Mesendoderm (in vitro differentiated cells): ENCODE measurements around the gene GOT1.

Experiments
- DNase-seq: peaks from one replicate; pipeline ENCODE4 v3.0.0; 2013
- H2AK5ac ChIP-seq: 2 replicates; pipeline ENCODE4 v1.6.1; 2013; ENCODE audit warnings: low read length, inconsistent platforms
- H2BK120ac ChIP-seq: 2 replicates; pipeline ENCODE4 v1.6.1; 2013; ENCODE audit warnings: low read depth, mild to moderate bottlenecking, low read length, moderate library complexity, mixed read lengths
- H2BK15ac ChIP-seq: replicated peaks from 2 replicates; pipeline ENCODE4 v1.6.1; 2013; ENCODE audit warnings: low read depth, mild to moderate bottlenecking, moderate library complexity
- H2BK5ac ChIP-seq: 2 replicates; pipeline ENCODE4 v1.6.1; 2013; ENCODE audit warnings: low read length, inconsistent platforms
- H3K18ac ChIP-seq: 2 replicates; pipeline ENCODE4 v1.6.1; 2013; ENCODE audit warnings: mild to moderate bottlenecking, low read length, mixed read lengths
- H3K23ac ChIP-seq: one replicate; pipeline ENCODE4 v1.6.1; 2013; ENCODE audit warnings: low read length
- H3K27ac ChIP-seq: 2 replicates; pipeline ENCODE4 v1.5.1; 2013; ENCODE audit warnings: low read depth, mild to moderate bottlenecking, inconsistent platforms, low read length, moderate library complexity
- H3K27me3 ChIP-seq: 2 replicates; pipeline ENCODE4 v1.6.1; 2013; ENCODE audit warnings: low read length, control low read depth, mild to moderate bottlenecking, inconsistent platforms; ENCODE audit not compliant: insufficient read depth, poor library complexity
- H3K36me3 ChIP-seq: 2 replicates; pipeline ENCODE4 v1.6.1; 2013; ENCODE audit warnings: low read length, inconsistent platforms; ENCODE audit not compliant: control insufficient read depth, insufficient read depth
- H3K4ac ChIP-seq: one replicate; pipeline ENCODE4 v1.6.1; 2013; ENCODE audit warnings: low read depth, mild to moderate bottlenecking, low read length, moderate library complexity
- H3K4me1 ChIP-seq: 2 replicates; pipeline ENCODE4 v1.6.1; 2013; ENCODE audit warnings: low read depth, low read length, inconsistent platforms; ENCODE audit not compliant: control insufficient read depth
- H3K4me2 ChIP-seq: 2 replicates; pipeline ENCODE4 v1.6.1; 2013; ENCODE audit warnings: low read length
- H3K4me3 ChIP-seq: 2 replicates; pipeline ENCODE4 v1.5.1; 2013; ENCODE audit warnings: mild to moderate bottlenecking, low read length
- H3K56ac ChIP-seq: one replicate; pipeline ENCODE4 v1.6.1; 2013; ENCODE audit warnings: low read length
- H3K79me1 ChIP-seq: 2 replicates; pipeline ENCODE4 v1.6.1; 2013; ENCODE audit warnings: low read length, inconsistent platforms
- H3K79me2 ChIP-seq: 2 replicates; pipeline ENCODE4 v1.6.1; 2013; ENCODE audit warnings: mild to moderate bottlenecking, low read length; ENCODE audit not compliant: control insufficient read depth, insufficient read depth
- H3K9ac ChIP-seq: 2 replicates; pipeline ENCODE4 v1.6.1; 2013; ENCODE audit warnings: low read length, inconsistent platforms
- H4K5ac ChIP-seq: one replicate; pipeline ENCODE4 v1.6.1; 2013; ENCODE audit warnings: low read length
- H4K8ac ChIP-seq: one replicate; pipeline ENCODE4 v1.6.1; 2013; ENCODE audit warnings: low read depth, mild to moderate bottlenecking, control low read depth, low read length, moderate library complexity
- WGBS: extraction: QIAGEN DNeasy Blood & Tissue Kit; methylation state at CpG from one replicate; pipeline ENCODE4 v1.1.7; 2013; ENCODE audit warnings: low lambda C conversion rate, missing lambda C conversion rate; ENCODE audit not compliant: insufficient coverage; ENCODE audit errors: extremely low coverage; 5-methylcytosine and 5-hydroxymethylcytosine counted together

Gene GOT1

DNA sequence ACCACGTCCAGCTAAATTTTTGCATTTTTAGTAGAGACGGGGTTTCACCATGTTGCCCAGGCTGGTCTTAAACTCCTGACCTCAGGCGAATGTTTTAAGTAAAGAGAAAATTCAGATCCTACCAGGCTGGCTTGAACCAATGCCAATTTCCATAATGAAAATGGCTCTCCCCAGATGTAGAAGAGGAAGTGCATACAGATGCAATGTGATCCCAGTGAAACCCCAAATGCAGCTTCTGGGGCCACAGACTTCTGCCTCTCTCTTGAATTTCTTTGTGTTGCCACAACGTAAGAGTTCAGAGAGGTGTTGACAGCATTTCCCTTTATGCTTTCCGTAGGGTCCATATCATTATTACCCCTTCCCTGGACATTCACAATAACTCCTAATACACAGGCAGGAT is 29.6 kb upstream of the GOT1 start:
- H3K4me3 ChIP-seq: no peak overlapping the region
- H3K27ac ChIP-seq: no peak overlapping the region
- no CpG with 5 or more reads among the region's 5 CpGs for WGBS
- no peak overlapping the region for H4K8ac ChIP-seq
- H3K36me3 ChIP-seq: no peaks in the 10 kb centered on the region
- H2AK5ac ChIP-seq: no peak overlapping the region
- no peak overlapping the region for H2BK15ac ChIP-seq
- no peak overlapping the region for H2BK5ac ChIP-seq
- no peaks in the 10 kb centered on the region for H3K4me1 ChIP-seq
- no peak overlapping the region for H3K56ac ChIP-seq
- no peak overlapping the region for H3K23ac ChIP-seq
- H2BK120ac ChIP-seq: no peak overlapping the region
- no peak overlapping the region for H3K4ac ChIP-seq
- no peaks in the 10 kb centered on the region for H3K79me2 ChIP-seq
- H4K5ac ChIP-seq: no peak overlapping the region
- DNase-seq: no peak
- no peaks in the 10 kb centered on the region for H3K79me1 ChIP-seq
- no peak overlapping the region for H3K4me2 ChIP-seq
- H3K27me3 ChIP-seq: no peaks in the 10 kb centered on the region
- H3K18ac ChIP-seq: no peak overlapping the region
- H3K9ac ChIP-seq: no peak overlapping the region

DNA sequence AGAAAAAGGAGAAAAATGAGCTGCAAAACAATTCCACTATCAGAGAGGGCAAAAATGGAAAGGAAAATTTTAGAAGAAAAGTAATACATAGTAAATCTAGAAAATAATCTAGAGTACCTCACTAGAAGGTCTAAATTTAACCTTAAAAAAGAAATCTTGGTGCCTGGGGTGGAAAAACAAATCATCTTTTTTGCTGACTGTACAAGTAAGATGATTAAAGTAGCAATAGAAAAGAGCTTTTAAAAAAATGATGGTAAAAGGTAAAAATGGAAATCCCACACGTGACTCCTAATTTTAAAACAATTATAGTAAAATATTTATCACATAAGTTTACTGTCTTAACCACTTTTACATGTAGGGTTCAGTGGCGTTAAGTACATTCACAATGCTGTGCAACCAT is 28.8 kb upstream of the GOT1 start:
- H3K56ac ChIP-seq: no peak overlapping the region
- H3K9ac ChIP-seq: no peak overlapping the region
- no peaks in the 10 kb centered on the region for H3K79me2 ChIP-seq
- no peak overlapping the region for H4K5ac ChIP-seq
- no peak overlapping the region for H4K8ac ChIP-seq
- no peaks in the 10 kb centered on the region for H3K4me1 ChIP-seq
- DNase-seq: no peak
- WGBS: no CpG with 5 or more reads among the region's 2 CpGs
- no peaks in the 10 kb centered on the region for H3K79me1 ChIP-seq
- H2AK5ac ChIP-seq: no peak overlapping the region
- no peak overlapping the region for H3K4ac ChIP-seq
- no peak overlapping the region for H3K27ac ChIP-seq
- no peak overlapping the region for H2BK5ac ChIP-seq
- no peak overlapping the region for H3K4me3 ChIP-seq
- no peak overlapping the region for H3K4me2 ChIP-seq
- no peak overlapping the region for H3K23ac ChIP-seq
- no peak overlapping the region for H2BK15ac ChIP-seq
- H3K36me3 ChIP-seq: no peaks in the 10 kb centered on the region
- no peak overlapping the region for H3K18ac ChIP-seq
- no peak overlapping the region for H2BK120ac ChIP-seq
- H3K27me3 ChIP-seq: no peaks in the 10 kb centered on the region

DNA sequence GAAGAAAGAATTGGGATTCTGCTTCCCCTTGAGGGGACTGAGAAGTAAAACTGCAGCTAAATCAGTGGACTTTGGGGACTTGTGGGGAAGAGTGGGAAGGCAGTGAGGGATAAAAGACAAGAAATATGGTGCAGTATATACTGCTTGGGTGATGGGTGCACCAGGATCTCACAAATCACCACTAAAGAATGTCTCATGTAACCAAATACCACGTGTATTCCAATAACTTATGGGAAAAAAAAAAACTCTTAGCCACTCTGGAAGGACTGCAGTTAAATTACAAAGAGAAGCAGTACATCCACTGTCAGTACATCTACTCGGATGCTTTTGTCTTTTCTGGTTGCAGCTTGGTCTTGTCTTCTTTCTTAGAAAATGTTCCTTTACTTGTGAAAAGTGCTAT is 27.4 kb upstream of the GOT1 start:
- Histone ChIP-seq H3K79me2 (no peaks in the 10 kb centered on the region), H3K27ac (no peak overlapping the region), H3K23ac (no peak overlapping the region), H4K5ac (no peak overlapping the region), H2AK5ac (no peak overlapping the region), H3K4ac (no peak overlapping the region), H4K8ac (no peak overlapping the region), H3K79me1 (no peaks in the 10 kb centered on the region), H2BK5ac (no peak overlapping the region), H3K56ac (no peak overlapping the region), H3K4me2 (no peak overlapping the region), H3K4me3 (no peak overlapping the region), H3K27me3 (no peaks in the 10 kb centered on the region), H3K36me3 (no peaks in the 10 kb centered on the region), H2BK120ac (no peak overlapping the region), H3K18ac (no peak overlapping the region), H3K4me1 (no peaks in the 10 kb centered on the region), H2BK15ac (no peak overlapping the region), H3K9ac (no peak overlapping the region)
- no CpG with 5 or more reads among the region's 2 CpGs for WGBS
- no peak for DNase-seq

DNA sequence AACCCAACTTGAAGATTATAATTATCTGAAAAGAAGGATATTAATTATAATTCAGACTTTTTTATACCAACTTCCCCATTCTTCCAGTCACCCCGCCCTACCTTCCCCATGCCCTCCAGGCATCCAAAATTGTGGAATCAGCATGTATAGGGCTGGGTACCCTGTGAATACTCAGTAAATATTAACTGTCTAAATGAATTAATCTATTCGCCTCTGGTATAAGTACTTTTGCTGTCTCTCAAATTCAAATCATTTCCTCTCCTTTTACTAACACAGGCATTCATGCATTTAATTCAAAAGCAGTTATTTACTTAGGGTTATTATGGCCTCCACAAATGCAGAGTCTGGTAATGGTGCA is 26.5 kb upstream of the GOT1 start:
- no peak overlapping the region for H3K9ac ChIP-seq
- no CpG with 5 or more reads among the region's 2 CpGs for WGBS
- H3K36me3 ChIP-seq: no peaks in the 10 kb centered on the region
- H2BK120ac ChIP-seq: no peak overlapping the region
- no peak overlapping the region for H2BK15ac ChIP-seq
- no peak overlapping the region for H4K5ac ChIP-seq
- no peaks in the 10 kb centered on the region for H3K27me3 ChIP-seq
- H3K27ac ChIP-seq: no peak overlapping the region
- no peak overlapping the region for H3K23ac ChIP-seq
- H4K8ac ChIP-seq: no peak overlapping the region
- no peak overlapping the region for H3K56ac ChIP-seq
- H3K4me3 ChIP-seq: no peak overlapping the region
- no peak overlapping the region for H3K18ac ChIP-seq
- H3K79me1 ChIP-seq: no peaks in the 10 kb centered on the region
- no peak overlapping the region for H3K4me2 ChIP-seq
- H3K79me2 ChIP-seq: no peaks in the 10 kb centered on the region
- H2AK5ac ChIP-seq: no peak overlapping the region
- H3K4ac ChIP-seq: no peak overlapping the region
- DNase-seq: no peak
- no peak overlapping the region for H2BK5ac ChIP-seq
- H3K4me1 ChIP-seq: no peaks in the 10 kb centered on the region

DNA sequence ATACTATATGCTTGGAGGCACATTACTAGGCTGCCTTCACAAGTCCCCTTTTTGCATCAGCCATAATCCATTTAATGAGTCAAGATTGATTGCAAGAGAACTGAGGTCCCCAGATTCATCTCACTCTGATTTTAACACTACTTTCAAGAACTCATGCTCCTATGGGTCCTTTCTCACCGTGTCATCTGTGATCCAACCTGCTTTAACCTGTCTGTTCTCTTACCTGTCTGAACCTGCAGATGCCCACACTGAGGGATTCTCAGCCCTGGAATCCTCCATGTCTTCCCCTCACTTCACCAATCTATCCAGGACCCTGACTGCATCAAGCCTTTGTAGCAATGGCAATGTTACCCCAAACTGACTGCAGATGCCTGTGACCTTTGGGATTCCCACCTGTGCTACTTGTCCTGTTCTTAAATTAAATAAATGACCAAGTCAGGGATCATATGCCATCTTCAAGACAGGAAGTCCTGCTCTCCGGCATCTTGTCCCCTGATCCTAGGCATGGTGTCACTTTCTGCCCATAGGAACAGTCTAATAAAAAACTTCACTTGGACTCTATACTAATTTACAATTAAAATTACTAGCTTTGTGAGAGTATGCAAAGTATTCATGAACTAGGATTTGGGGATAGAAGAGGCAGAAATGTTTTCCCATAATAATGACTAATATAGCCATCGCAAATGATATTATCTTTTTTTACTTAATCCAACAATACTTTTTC is 25.9 kb upstream of the GOT1 start:
- Histone ChIP-seq H2BK120ac (no peak overlapping the region), H3K27me3 (no peaks in the 10 kb centered on the region), H3K4me3 (no peak overlapping the region)

DNA sequence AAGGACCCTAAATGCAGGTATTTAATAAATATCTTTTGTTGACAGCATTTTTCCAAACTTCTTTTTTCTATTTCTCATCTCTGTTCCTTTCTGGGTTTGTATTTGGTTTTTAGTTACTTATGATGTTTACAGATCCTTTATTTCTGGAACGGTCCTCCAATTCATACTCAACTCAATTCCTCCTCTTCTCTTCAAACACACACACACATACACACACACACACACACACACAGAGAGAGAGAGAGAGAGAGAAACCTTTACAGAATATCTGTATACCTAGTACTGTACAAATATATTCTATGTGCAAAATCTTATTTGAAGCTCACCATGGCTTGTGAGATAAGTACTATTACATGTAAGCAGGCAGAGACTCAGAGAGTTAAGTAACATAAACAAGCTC is 21.6 kb upstream of the GOT1 start:
- H3K23ac ChIP-seq: no peak overlapping the region
- no peak overlapping the region for H3K18ac ChIP-seq

More for the DNA sequence above, 25.9 kb upstream of the GOT1 start:
- H2AK5ac ChIP-seq: no peak overlapping the region
- no peak overlapping the region for H4K8ac ChIP-seq
- no peaks in the 10 kb centered on the region for H3K36me3 ChIP-seq
- no peak overlapping the region for H3K56ac ChIP-seq
- no peak overlapping the region for H3K4ac ChIP-seq
- WGBS: 100% methylated on average over 1 of the region's 3 CpGs
- no peak overlapping the region for H4K5ac ChIP-seq
- H2BK5ac ChIP-seq: no peak overlapping the region
- H3K4me1 ChIP-seq: no peaks in the 10 kb centered on the region
- no peak overlapping the region for H3K9ac ChIP-seq
- no peak overlapping the region for H3K18ac ChIP-seq
- H3K23ac ChIP-seq: no peak overlapping the region
- no peak overlapping the region for H3K27ac ChIP-seq
- no peak overlapping the region for H3K4me2 ChIP-seq
- no peak for DNase-seq
- no peak overlapping the region for H2BK15ac ChIP-seq
- no peaks in the 10 kb centered on the region for H3K79me1 ChIP-seq
- no peaks in the 10 kb centered on the region for H3K79me2 ChIP-seq

More for the DNA sequence above, 21.6 kb upstream of the GOT1 start:
- Histone ChIP-seq H3K9ac (no peak overlapping the region), H4K5ac (no peak overlapping the region), H3K4ac (no peak overlapping the region), H3K36me3 (no peaks in the 10 kb centered on the region), H3K4me1 (no peaks in the 10 kb centered on the region), H4K8ac (no peak overlapping the region), H2BK120ac (no peak overlapping the region), H3K79me1 (no peaks in the 10 kb centered on the region), H2BK5ac (no peak overlapping the region), H3K56ac (no peak overlapping the region), H2BK15ac (no peak overlapping the region), H3K4me2 (no peak overlapping the region), H2AK5ac (no peak overlapping the region), H3K4me3 (no peak overlapping the region), H3K27ac (no peak overlapping the region), H3K27me3 (no peaks in the 10 kb centered on the region), H3K79me2 (no peaks in the 10 kb centered on the region)
- WGBS: 100% methylated on average over 1 of the region's 1 CpG
- DNase-seq: no peak
